Activated CD4-positive, alpha-beta T cell treated with anti-CD3 and anti-CD28 coated beads for 24 hours (primary cell): Measurements from ENCODE around the gene HEXD.
"Not testable (repeated sequence)": the region's sequence is repeated elsewhere in the genome, so short reads cannot be mapped to it uniquely, and the experiment has no call there.

Source experiments
- DNase-seq, 2 donors: peaks; one replicate each; pipeline ENCODE4 v3.0.0-alpha.2; 2020; ENCODE audit warnings: low read depth in 2 of 2

The HEXD gene

GRCh38 chr17:82382220-82382932 lies 35.8 kb upstream of the HEXD start:
- DNase-seq: not testable (repeated sequence)

GRCh38 chr17:82382933-82383255 lies 35.3 kb upstream of the HEXD start:
- DNase-seq: no peak

- no peak for DNase-seq
These were observed 34.7 kb upstream of the HEXD start for GRCh38 chr17:82383411-82383810.

GRCh38 chr17:82384051-82384729 lies 34.0 kb upstream of the HEXD start:
- no peak for DNase-seq

GRCh38 chr17:82384730-82385481 lies 33.2 kb upstream of the HEXD start:
- DNase-seq: no peak

- no peak for DNase-seq
These were observed 32.4 kb upstream of the HEXD start for GRCh38 chr17:82385559-82386254.

GRCh38 chr17:82386255-82386831 lies 31.8 kb upstream of the HEXD start:
- DNase-seq: no peak

GRCh38 chr17:82386881-82387704 lies 31.1 kb upstream of the HEXD start:
- no peak for DNase-seq

GRCh38 chr17:82387705-82388106 lies 30.4 kb upstream of the HEXD start:
- DNase-seq: no peak

- no peak for DNase-seq
These were observed 29.8 kb upstream of the HEXD start for GRCh38 chr17:82388223-82388921.

- DNase-seq: no peak
These were observed 29.2 kb upstream of the HEXD start for GRCh38 chr17:82388922-82389283.

GRCh38 chr17:82389379-82389778 lies 28.8 kb upstream of the HEXD start:
- no peak for DNase-seq

GRCh38 chr17:82390015-82390859 lies 27.9 kb upstream of the HEXD start:
- DNase-seq: no peak

- DNase-seq: no peak
These were observed 27.2 kb upstream of the HEXD start for GRCh38 chr17:82390860-82391435.

GRCh38 chr17:82391496-82392066 lies 26.6 kb upstream of the HEXD start:
- no peak for DNase-seq

- no peak for DNase-seq
These were observed 25.8 kb upstream of the HEXD start for GRCh38 chr17:82392209-82392920.

- no peak for DNase-seq
These were observed 25.2 kb upstream of the HEXD start for GRCh38 chr17:82392941-82393340.

- DNase-seq: no peak
These were observed 23.9 kb upstream of the HEXD start for GRCh38 chr17:82394278-82394677.
